Measurements from ENCODE around the gene CLIP1. TPM values are rescaled to one million over a fixed set of nuclear protein-coding genes. Genes with fewer than 3 reads are reported as not detected.

The CLIP1 gene
- total and polyA plus RNA-seq, 2 of the 13 experiments (the other 11 are each of a cell fraction or from before 2014, with no cell fraction given): 28.9 to 43.7 TPM

DNA sequence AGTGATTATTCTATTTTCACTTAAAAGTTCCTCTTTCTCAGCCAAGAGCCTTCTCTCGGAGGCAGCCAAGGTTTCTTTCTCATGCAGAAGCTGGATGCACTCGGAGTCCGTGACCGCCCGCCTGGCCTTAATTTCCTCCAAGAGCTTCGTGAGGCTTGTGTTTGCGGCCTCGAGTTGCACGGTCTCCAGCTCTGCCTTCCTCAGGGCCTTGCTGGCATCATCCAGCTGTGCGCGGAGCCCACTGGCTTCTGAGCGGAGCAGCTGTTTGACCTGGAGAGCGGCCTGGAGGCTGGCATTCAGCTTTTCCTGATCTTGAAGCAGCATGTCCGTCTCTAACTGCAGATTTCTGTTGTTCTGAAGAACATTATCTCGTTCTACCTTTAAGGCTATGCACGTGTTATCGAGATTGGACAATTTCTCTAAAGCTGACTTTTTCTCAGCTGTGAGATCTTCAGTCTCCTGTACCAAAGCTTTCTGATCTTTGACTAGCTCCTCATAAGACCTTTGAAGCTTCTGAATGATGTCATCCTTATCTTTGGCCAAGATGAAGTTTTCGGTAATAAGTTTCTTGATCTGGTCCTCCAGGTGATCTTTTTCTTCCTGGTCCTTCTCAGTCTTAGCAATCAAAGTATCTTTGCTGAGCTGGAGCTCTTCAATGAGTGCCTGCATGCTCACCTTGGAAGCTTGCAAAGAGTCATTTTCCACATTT is 99.0 kb downstream of the CLIP1 start:
- H3K9ac ChIP-seq (ENCODE audit: insufficient read depth, low read depth, low read length): no peak overlapping the region
- 98% methylated on average over 16 of the region's 18 CpGs for WGBS (ENCODE audit: low lambda C conversion rate)
- H3K4me1 ChIP-seq (ENCODE audit: insufficient read depth, low read length): no peaks in the 10 kb centered on the region
- ChIA-PET POLR2A (no interaction called here), CTCF (ENCODE audit: low intra/inter-chr PET ratio, low total read pairs) (no interaction called here)
- no peaks in the 10 kb centered on the region for H4K20me1 ChIP-seq (ENCODE audit: insufficient read depth, low read length)
- in situ Hi-C loops (cut with HindIII; ENCODE audit: extremely low pct_ligation_motif_present, low pct_unique_long_range_greater_than_20kb) (no loop called here), intact Hi-C loops (cut with micrococcal nuclease; ENCODE audit: unreplicated experiment) (no loop called here)
- ATAC-seq (no peak), DNase-seq (ENCODE audit: low spot score) (no peak), FAIRE-seq (no peak)
- BruUV-seq (replicated peaks): no TSS peak
- no peak overlapping the region for H3K27ac ChIP-seq (ENCODE audit: extremely low read length, insufficient read depth, low read length)
- H3K4me3 ChIP-seq (replicated peaks in 1 of 3; ENCODE audit: insufficient read depth in 1 of 3, low read depth in 2 of 3, low read length in 3 of 3): no peak overlapping the region
- peaks cover 18 to 57% of the 10 kb centered on the region in 2 experiments for H3K36me3 ChIP-seq (replicated peaks in 1 of 2; ENCODE audit: control insufficient read depth in 1 of 2, insufficient read depth in 2 of 2, low read length in 2 of 2)
- no peak overlapping the region for H3K4me2 ChIP-seq (ENCODE audit: low read depth, low read length)
- no peak overlapping the region for H2AFZ ChIP-seq (ENCODE audit: low read length)
- no peak for TF ChIP-seq PHF21A (CRISPR knock-in tag; IDR thresholded peaks at IDR 0.05)
- peak; percentile 91 for TF ChIP-seq ATF7 (IDR thresholded peaks at IDR 0.05)
- TF ChIP-seq ATF7 (CRISPR knock-in tag; IDR thresholded peaks at IDR 0.05): no peak
- H3K79me2 ChIP-seq (ENCODE audit: insufficient read depth, low read length): no peaks in the 10 kb centered on the region
- H3K27me3 ChIP-seq (ENCODE audit: control insufficient read depth in 1 of 2, insufficient read depth in 2 of 2, low read length in 2 of 2): no peaks in the 10 kb centered on the region
- H3K9me3 ChIP-seq (ENCODE audit: low read length): no peaks in the 10 kb centered on the region

DNA sequence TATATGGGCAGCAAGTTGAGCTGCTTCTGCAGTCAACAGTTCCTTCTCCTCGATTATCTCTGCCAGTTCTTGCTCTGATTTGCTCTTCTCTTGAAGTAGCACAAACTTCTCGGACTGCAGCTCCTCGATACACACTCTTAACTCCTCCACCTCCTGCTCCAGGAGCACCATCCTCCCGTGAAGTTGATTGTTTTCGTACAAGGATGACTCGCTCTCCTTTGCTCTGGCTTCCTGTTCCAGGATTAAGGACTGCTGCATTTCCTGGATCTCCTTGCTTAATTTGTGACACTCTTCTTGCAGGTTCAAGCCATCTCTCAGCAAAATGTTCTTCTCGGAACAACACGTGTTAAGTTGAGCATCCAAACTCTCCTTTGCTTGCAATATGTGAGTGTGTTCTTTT is 100.0 kb downstream of the CLIP1 start:
- intact Hi-C loops (cut with micrococcal nuclease; ENCODE audit: unreplicated experiment): no loop called here

More for the DNA sequence above, 100.0 kb downstream of the CLIP1 start:
- in situ Hi-C loops (cut with HindIII; ENCODE audit: extremely low pct_ligation_motif_present, low pct_unique_long_range_greater_than_20kb): no loop called here
- TF ChIP-seq MAFF (IDR thresholded peaks at IDR 0.05; ENCODE audit: low read depth, low read length) (no peak), ZNF569 (CRISPR knock-in tag; IDR thresholded peaks at IDR 0.05; ENCODE audit: borderline replicate concordance) (no peak), ZNF563 (CRISPR knock-in tag; IDR thresholded peaks at IDR 0.05) (no peak), ZNF12 (CRISPR knock-in tag; IDR thresholded peaks at IDR 0.05) (no peak)
- WGBS (ENCODE audit: low lambda C conversion rate): 94% methylated on average over 8 of the region's 8 CpGs
- DNase-seq (ENCODE audit: low spot score) (no peak), FAIRE-seq (no peak), ATAC-seq (no peak)
- no peak overlapping the region for H2AFZ ChIP-seq (ENCODE audit: low read length)
- no peaks in the 10 kb centered on the region for H3K4me1 ChIP-seq (ENCODE audit: insufficient read depth, low read length)
- no peak overlapping the region for H3K27ac ChIP-seq (ENCODE audit: extremely low read length, insufficient read depth, low read length)
- CTCF ChIA-PET (ENCODE audit: low intra/inter-chr PET ratio, low total read pairs): no interaction called here
- no peak overlapping the region for H3K4me2 ChIP-seq (ENCODE audit: low read depth, low read length)
- no peak overlapping the region for H3K9ac ChIP-seq (ENCODE audit: insufficient read depth, low read depth, low read length)
- no peaks in the 10 kb centered on the region for H3K79me2 ChIP-seq (ENCODE audit: insufficient read depth, low read length)
- POLR2A ChIA-PET: no interaction called here
- H3K4me3 ChIP-seq (replicated peaks in 1 of 3; ENCODE audit: insufficient read depth in 1 of 3, low read depth in 2 of 3, low read length in 3 of 3): no peak overlapping the region
- BruUV-seq (replicated peaks): no TSS peak
- no peaks in the 10 kb centered on the region for H3K27me3 ChIP-seq (ENCODE audit: control insufficient read depth in 1 of 2, insufficient read depth in 2 of 2, low read length in 2 of 2)
- H4K20me1 ChIP-seq (ENCODE audit: insufficient read depth, low read length): no peaks in the 10 kb centered on the region
- H3K9me3 ChIP-seq (ENCODE audit: low read length): no peaks in the 10 kb centered on the region
- peaks cover 14 to 60% of the 10 kb centered on the region in 2 experiments for H3K36me3 ChIP-seq (replicated peaks in 1 of 2; ENCODE audit: control insufficient read depth in 1 of 2, insufficient read depth in 2 of 2, low read length in 2 of 2)
